ENCODE results near the gene CAPN5. TPM values are rescaled to one million over a fixed set of nuclear protein-coding genes. Genes with fewer than 3 reads are reported as not detected.

CAPN5 gene
- total and polyA plus RNA-seq, 2 donors (not counting 1 experiment from before 2014, with no cell fraction given): 17.5 to 20.4 TPM

DNA sequence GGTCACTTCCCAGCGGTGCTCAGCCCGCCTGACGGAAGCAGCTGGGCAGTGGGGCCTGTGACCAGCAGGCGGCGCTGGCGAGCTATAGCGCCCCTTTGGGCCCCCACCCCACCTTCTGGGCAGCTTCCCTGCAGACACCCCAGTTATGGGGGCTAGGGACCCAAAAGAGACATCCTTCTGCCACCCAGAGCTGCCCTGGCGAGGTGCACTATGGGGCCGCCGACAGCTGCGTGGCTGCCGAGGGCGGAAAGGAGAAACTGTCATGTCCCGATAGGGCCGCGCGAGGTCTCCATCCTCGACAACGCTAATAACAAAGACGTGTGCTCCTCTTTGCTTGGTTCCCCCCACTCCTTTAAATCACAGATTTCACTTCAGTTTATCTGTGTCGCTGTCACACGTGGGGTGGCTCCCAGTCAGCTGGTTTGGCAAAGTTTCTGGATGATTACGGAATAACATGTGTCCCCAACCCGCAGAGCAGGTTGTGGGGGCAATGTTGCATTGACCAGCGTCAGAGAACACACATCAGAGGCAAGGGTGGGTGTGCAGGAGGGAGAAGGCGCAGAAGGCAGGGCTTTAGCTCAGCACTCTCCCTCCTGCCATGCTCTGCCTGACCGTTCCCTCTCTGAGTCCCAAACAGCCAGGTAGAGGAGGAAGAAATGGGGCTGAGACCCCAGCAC is 60.6 kb downstream of the CAPN5 start:
- peak overlapping the region; percentile 8 to 58 (median 30) for H3K4me3 ChIP-seq (replicated peaks in 1 of 4; ENCODE audit: control extremely low read depth in 1 of 4, insufficient read depth in 1 of 4, low read depth in 3 of 4, low read length in 4 of 4)
- H3K4me2 ChIP-seq (ENCODE audit: extremely low read depth, insufficient read depth, low read length): peak overlapping the region; percentile 87
- TF ChIP-seq, protein P1, sequence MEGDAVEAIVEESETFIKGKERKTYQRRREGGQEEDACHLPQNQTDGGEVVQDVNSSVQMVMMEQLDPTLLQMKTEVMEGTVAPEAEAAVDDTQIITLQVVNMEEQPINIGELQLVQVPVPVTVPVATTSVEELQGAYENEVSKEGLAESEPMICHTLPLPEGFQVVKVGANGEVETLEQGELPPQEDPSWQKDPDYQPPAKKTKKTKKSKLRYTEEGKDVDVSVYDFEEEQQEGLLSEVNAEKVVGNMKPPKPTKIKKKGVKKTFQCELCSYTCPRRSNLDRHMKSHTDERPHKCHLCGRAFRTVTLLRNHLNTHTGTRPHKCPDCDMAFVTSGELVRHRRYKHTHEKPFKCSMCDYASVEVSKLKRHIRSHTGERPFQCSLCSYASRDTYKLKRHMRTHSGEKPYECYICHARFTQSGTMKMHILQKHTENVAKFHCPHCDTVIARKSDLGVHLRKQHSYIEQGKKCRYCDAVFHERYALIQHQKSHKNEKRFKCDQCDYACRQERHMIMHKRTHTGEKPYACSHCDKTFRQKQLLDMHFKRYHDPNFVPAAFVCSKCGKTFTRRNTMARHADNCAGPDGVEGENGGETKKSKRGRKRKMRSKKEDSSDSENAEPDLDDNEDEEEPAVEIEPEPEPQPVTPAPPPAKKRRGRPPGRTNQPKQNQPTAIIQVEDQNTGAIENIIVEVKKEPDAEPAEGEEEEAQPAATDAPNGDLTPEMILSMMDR (conservative IDR thresholded peaks at IDR 0.05 in 1 of 2, IDR thresholded peaks at IDR 0.05 in 1 of 2; ENCODE audit: low read depth in 1 of 2, low read length in 2 of 2): peak; percentile 95 to 99
- no peak for TF ChIP-seq EZH2 (IDR thresholded peaks at IDR 0.05; ENCODE audit: low read length, missing control alignments)
- no peaks in the 10 kb centered on the region for H3K9me3 ChIP-seq (ENCODE audit: control insufficient read depth, insufficient read depth, low read depth, low read length)
- peak overlapping the region; percentile 21 for H2AFZ ChIP-seq (ENCODE audit: low read length)
- peaks cover 5% of the 10 kb centered on the region for H3K4me1 ChIP-seq (ENCODE audit: control insufficient read depth, extremely low read depth, insufficient read depth, low read length)
- H3K9ac ChIP-seq (ENCODE audit: insufficient read depth, low read length): no peak overlapping the region
- no peaks in the 10 kb centered on the region for H3K27me3 ChIP-seq (ENCODE audit: control insufficient read depth, insufficient read depth, low read length)
- peak in 1 of 2 donors; percentile 47 for DNase-seq (ENCODE audit: low read depth in 2 of 2)
- H3K27ac ChIP-seq (ENCODE audit: insufficient read depth, low read length): no peak overlapping the region
- H3K79me2 ChIP-seq (ENCODE audit: control insufficient read depth, insufficient read depth, low read length): no peaks in the 10 kb centered on the region
- H3K36me3 ChIP-seq (ENCODE audit: control insufficient read depth, insufficient read depth, low read length): peaks cover 2% of the 10 kb centered on the region
- H4K20me1 ChIP-seq (ENCODE audit: control insufficient read depth, extremely low read depth, insufficient read depth, low read length): no peaks in the 10 kb centered on the region

DNA sequence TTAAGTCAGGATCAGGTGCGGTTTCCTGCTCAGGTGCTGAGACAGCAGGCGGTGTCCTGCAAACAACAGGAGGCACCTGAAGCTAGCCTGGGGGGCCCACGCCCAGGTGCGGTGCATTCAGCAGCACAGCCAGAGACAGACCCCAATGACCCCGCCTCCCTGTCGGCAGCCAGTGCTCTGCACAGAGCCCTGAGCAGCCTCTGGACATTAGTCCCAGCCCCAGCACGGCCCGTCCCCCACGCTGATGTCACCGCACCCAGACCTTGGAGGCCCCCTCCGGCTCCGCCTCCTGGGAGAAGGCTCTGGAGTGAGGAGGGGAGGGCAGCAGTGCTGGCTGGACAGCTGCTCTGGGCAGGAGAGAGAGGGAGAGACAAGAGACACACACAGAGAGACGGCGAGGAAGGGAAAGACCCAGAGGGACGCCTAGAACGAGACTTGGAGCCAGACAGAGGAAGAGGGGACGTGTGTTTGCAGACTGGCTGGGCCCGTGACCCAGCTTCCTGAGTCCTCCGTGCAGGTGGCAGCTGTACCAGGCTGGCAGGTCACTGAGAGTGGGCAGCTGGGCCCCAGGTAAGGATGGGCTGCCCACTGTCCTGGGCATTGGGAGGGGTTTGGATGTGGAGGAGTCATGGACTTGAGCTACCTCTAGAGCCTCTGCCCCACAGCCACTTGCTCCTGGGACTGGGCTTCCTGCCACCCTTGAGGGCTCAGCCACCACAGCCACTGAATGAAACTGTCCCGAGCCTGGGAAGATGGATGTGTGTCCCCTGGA is 61.3 kb downstream of the CAPN5 start, which contains the start of gene MYO7A:
Gene MYO7A, plus strand, starts transcription at position 327 of the 772 bp plus-strand sequence. CDS start 2,389 bp downstream, outside the sequence.
- DNase-seq (ENCODE audit: low read depth in 2 of 2): peak in 1 of 2 donors; percentile 33
- H3K9me3 ChIP-seq (ENCODE audit: control insufficient read depth, insufficient read depth, low read depth, low read length): no peaks in the 10 kb centered on the region
- peak within 1 kb of the TSS; percentile 87 for H3K4me2 ChIP-seq (ENCODE audit: extremely low read depth, insufficient read depth, low read length)
- no peak within 1 kb of the TSS for H3K9ac ChIP-seq (ENCODE audit: insufficient read depth, low read length)
- no peaks in the 10 kb centered on the region for H3K79me2 ChIP-seq (ENCODE audit: control insufficient read depth, insufficient read depth, low read length)
- H3K36me3 ChIP-seq (ENCODE audit: control insufficient read depth, insufficient read depth, low read length): peaks cover 2% of the 10 kb centered on the region
- H3K4me1 ChIP-seq (ENCODE audit: control insufficient read depth, extremely low read depth, insufficient read depth, low read length): peaks cover 5% of the 10 kb centered on the region
- no peak within 1 kb of the TSS for H3K27ac ChIP-seq (ENCODE audit: insufficient read depth, low read length)
- H2AFZ ChIP-seq (ENCODE audit: low read length): peak within 1 kb of the TSS; percentile 21
- no peaks in the 10 kb centered on the region for H4K20me1 ChIP-seq (ENCODE audit: control insufficient read depth, extremely low read depth, insufficient read depth, low read length)
- no peaks in the 10 kb centered on the region for H3K27me3 ChIP-seq (ENCODE audit: control insufficient read depth, insufficient read depth, low read length)
- TF ChIP-seq EZH2 (IDR thresholded peaks at IDR 0.05; ENCODE audit: low read length, missing control alignments): no peak
- TF ChIP-seq, protein P1 (conservative IDR thresholded peaks at IDR 0.05 in 1 of 2, IDR thresholded peaks at IDR 0.05 in 1 of 2; ENCODE audit: low read depth in 1 of 2, low read length in 2 of 2): no peak
- peak within 1 kb of the TSS; percentile 8 to 58 (median 30) for H3K4me3 ChIP-seq (replicated peaks in 1 of 4; ENCODE audit: control extremely low read depth in 1 of 4, insufficient read depth in 1 of 4, low read depth in 3 of 4, low read length in 4 of 4)

DNA sequence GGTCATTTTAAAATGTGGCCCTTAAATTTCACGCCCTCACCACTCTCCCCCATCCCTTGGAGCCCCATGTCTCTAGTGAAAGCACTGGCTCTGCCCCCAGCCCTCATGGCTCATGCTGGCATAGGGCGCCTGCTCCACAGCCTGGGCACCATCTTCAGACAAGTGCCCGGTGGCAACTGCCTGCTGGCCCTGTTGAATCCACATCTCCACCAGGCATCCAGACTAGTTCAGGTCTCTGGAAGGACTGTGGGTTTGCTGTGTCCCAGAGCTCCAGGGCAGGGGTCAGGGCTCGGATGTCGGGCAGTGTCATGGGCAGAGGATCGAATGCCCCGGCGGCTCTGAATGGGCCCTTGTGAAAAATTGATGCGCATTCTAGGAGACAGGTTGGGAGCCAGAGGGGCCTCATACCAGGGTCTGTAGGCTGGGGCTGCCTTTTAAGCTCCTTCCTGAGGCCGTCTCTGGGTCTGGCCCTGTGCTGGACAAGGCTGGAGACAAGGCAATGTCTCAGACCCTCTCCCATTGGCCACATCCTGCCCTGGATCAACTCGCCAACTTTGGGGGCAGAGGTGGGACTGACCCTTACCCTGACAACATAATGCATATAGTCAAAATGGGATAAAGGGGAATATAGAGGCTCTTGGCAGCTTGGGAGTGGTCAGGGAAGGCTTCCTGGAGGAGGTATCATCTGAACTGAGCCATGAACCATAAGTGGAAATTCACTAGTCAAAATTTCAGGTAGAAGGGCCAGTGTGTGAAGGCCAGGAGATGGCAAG is 62.5 kb downstream of the CAPN5 start:
- Histone ChIP-seq H3K4me1 (ENCODE audit: control insufficient read depth, extremely low read depth, insufficient read depth, low read length) (peaks cover 5% of the 10 kb centered on the region), H3K79me2 (ENCODE audit: control insufficient read depth, insufficient read depth, low read length) (no peaks in the 10 kb centered on the region), H3K4me3 (replicated peaks in 1 of 4; ENCODE audit: control extremely low read depth in 1 of 4, insufficient read depth in 1 of 4, low read depth in 3 of 4, low read length in 4 of 4) (no peak overlapping the region), H3K9me3 (ENCODE audit: control insufficient read depth, insufficient read depth, low read depth, low read length) (no peaks in the 10 kb centered on the region), H3K27ac (ENCODE audit: insufficient read depth, low read length) (no peak overlapping the region), H3K4me2 (ENCODE audit: extremely low read depth, insufficient read depth, low read length) (no peak overlapping the region), H2AFZ (ENCODE audit: low read length) (no peak overlapping the region), H3K27me3 (ENCODE audit: control insufficient read depth, insufficient read depth, low read length) (no peaks in the 10 kb centered on the region), H4K20me1 (ENCODE audit: control insufficient read depth, extremely low read depth, insufficient read depth, low read length) (no peaks in the 10 kb centered on the region), H3K9ac (ENCODE audit: insufficient read depth, low read length) (no peak overlapping the region), H3K36me3 (ENCODE audit: control insufficient read depth, insufficient read depth, low read length) (no peaks in the 10 kb centered on the region)
- no peak for TF ChIP-seq EZH2 (IDR thresholded peaks at IDR 0.05; ENCODE audit: low read length, missing control alignments)
- TF ChIP-seq, protein P1 (conservative IDR thresholded peaks at IDR 0.05 in 1 of 2, IDR thresholded peaks at IDR 0.05 in 1 of 2; ENCODE audit: low read depth in 1 of 2, low read length in 2 of 2): no peak
- no peak for DNase-seq (ENCODE audit: low read depth in 2 of 2)

All from fibroblast of lung (primary cell).